ENCODE measurements around the gene ZBTB48.
"Not testable (repeated sequence)": the region's sequence is repeated elsewhere in the genome, so short reads cannot be mapped to it uniquely, and the experiment has no call there.

DNA sequence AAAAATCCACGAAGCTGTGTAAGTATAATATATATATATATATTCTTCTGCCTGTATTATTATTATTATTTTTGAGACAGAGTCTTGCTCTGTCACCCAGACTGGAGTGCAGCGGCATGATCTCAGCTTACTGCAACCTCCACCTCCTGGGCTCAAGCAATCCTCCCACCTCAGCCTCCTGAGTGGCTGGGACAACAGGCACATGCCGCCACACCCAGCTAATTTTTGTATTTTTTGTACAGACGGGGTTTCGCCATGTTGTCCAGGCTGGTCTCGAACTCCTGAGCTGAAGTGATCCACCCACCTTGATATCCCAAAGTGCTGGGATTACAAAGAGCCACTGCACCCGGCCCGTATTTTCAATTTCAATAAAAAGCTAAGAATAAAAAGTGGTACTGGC is 20.2 kb downstream of the ZBTB48 start:
- TF ChIP-seq, protein P1, sequence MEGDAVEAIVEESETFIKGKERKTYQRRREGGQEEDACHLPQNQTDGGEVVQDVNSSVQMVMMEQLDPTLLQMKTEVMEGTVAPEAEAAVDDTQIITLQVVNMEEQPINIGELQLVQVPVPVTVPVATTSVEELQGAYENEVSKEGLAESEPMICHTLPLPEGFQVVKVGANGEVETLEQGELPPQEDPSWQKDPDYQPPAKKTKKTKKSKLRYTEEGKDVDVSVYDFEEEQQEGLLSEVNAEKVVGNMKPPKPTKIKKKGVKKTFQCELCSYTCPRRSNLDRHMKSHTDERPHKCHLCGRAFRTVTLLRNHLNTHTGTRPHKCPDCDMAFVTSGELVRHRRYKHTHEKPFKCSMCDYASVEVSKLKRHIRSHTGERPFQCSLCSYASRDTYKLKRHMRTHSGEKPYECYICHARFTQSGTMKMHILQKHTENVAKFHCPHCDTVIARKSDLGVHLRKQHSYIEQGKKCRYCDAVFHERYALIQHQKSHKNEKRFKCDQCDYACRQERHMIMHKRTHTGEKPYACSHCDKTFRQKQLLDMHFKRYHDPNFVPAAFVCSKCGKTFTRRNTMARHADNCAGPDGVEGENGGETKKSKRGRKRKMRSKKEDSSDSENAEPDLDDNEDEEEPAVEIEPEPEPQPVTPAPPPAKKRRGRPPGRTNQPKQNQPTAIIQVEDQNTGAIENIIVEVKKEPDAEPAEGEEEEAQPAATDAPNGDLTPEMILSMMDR (IDR thresholded peaks at IDR 0.05; ENCODE audit: low read depth, low read length, missing input control) = not testable (repeated sequence)
- TF ChIP-seq RAD21 (IDR thresholded peaks at IDR 0.05); HNF4G (IDR thresholded peaks at IDR 0.05); TAF1 (conservative IDR thresholded peaks at IDR 0.05); YY1 (IDR thresholded peaks at IDR 0.05); FOXA2 (IDR thresholded peaks at IDR 0.05); EGR1 (IDR thresholded peaks at IDR 0.05; ENCODE audit: low read depth in 2 of 2): not testable (repeated sequence)
- TF ChIP-seq, protein P2, sequence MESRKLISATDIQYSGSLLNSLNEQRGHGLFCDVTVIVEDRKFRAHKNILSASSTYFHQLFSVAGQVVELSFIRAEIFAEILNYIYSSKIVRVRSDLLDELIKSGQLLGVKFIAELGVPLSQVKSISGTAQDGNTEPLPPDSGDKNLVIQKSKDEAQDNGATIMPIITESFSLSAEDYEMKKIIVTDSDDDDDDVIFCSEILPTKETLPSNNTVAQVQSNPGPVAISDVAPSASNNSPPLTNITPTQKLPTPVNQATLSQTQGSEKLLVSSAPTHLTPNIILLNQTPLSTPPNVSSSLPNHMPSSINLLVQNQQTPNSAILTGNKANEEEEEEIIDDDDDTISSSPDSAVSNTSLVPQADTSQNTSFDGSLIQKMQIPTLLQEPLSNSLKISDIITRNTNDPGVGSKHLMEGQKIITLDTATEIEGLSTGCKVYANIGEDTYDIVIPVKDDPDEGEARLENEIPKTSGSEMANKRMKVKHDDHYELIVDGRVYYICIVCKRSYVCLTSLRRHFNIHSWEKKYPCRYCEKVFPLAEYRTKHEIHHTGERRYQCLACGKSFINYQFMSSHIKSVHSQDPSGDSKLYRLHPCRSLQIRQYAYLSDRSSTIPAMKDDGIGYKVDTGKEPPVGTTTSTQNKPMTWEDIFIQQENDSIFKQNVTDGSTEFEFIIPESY (IDR thresholded peaks at IDR 0.05) = not testable (repeated sequence)
